ENCODE results near the gene SPATA32.
A peak's percentile ranks its signal among the peaks of the same experiment; 100 is the strongest.
"Not testable (repeated sequence)": the region's sequence is repeated elsewhere in the genome, so short reads cannot be mapped to it uniquely, and the experiment has no call there.

Gene SPATA32

DNA sequence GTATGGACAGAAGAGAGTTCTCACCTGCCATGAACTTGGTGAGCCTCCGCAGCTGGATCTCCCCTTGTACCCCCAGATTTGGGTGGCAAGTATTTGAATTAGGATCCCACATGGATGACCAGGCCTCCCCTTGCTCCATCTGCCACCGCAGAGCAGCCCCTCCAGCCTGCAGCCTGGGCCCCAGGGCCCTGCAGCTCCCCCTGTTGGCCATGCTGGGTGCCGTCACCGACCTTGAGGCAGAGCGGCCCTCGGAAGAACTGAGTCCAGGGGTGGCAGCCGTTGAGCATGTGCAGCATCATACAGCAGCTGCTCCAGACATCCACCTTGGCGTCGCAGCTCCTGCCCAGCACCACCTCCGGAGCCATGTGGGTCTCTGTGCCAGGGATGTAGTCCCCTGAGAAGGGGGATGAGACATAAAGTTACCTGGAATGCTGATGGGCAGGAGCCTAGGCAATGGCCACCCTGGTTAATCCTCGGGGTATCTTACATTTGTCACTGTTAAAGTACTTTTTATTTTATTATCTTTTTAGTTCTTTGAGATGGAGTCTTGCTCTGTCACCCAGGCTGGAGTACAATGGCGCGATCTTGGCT is 9.0 kb upstream of the SPATA32 start:
- DNase-seq (ENCODE audit: low read depth) = no peak

DNA sequence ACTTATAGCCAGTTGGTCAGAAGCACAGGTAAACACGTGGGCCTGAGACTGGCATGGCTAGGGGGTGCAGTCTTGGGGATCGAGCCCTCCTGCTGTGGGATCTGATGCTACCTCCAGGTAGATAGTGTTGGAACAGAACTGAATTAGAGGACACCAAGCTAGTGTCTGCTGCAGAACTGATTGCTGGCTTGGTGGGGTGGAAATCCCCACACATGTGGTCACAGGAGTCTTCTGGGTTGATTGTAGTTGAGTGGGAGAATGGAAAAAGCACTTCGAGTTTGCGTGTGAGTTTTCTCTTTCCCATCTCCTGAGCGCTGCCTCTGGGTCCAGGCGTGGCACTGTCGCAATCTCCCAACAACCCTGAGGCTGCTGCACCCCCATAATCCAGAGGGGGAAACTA is 8.0 kb upstream of the SPATA32 start:
- no peak for DNase-seq (ENCODE audit: low read depth)

DNA sequence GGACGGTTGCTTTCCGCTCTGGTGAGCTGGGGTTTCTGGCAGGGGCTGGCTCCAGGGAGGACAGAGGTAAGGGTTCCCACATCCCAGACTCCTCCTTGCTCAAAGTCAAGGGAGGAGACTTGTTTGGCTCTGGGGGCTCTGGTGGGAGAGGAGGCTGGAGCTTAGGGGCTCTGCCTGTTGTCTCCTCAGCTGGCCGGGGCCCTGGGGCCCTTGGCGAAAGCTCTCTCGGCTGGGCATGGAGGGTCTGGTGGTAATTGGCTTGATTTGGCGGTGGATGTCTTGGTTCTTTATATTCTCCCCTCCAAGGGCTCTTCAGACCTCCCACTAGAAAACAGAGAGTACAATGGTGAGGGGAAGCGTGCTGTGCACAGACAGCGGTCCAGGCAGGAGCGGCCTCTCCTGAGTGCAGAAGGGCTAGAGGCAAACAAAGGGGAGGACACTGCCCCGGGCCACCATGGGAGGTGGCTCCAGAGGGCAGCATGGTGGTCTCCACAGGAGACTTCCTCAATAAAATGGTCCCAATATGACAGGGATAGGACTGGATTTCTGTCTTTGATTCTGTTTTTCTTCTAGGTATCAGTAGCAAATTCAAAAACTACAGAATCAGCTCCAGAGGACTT is 5.7 kb upstream of the SPATA32 start:
- DNase-seq (ENCODE audit: low read depth) = no peak

DNA sequence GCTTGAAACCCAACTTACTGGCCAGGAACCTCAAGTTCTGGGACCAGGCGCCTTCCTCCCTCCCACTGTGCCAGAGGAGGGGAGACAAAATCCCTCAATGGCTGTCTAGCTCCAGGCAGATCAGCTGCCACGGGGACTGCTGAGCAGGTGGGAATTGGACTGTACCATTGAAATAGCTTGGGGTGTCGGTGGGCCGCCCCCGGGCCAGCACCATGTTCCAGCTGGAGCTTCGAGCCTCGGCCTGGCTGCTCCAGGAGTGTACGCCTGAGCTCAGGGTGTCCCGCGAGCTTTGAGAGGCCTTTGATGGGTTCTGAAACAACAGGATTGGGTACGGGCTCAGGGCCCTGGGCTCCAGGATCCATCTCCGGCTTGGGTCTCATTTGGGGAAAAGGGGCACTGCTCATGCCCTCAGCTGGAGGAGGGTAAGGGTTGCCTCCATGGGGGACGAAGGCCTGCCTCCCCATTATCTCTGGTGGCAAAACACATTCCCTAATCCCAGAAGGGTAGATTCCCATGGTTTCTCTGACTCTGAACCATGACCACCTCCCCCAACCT is 4.6 kb upstream of the SPATA32 start:
- no peak for DNase-seq (ENCODE audit: low read depth)

DNA sequence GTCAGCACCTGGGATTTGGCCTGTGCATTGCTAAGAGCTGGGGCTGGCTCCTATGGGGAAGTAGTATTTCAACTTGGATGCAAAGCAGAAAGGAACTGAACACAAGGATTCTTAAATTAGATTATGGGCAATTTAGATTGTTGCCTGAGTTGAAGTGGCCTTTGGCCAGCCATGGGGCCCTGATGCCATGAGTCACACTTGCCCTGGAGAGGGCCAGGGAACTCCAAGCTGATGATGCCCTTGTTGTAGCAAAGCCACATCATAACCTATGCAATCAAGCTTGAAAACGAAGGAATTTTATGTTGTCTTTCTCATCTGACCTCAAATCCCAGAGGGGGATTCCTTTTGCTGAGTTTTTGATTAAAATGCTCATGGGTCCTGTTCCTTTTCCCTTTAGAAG is 3.9 kb upstream of the SPATA32 start:
- DNase-seq (ENCODE audit: low read depth) = peak; percentile 74

DNA sequence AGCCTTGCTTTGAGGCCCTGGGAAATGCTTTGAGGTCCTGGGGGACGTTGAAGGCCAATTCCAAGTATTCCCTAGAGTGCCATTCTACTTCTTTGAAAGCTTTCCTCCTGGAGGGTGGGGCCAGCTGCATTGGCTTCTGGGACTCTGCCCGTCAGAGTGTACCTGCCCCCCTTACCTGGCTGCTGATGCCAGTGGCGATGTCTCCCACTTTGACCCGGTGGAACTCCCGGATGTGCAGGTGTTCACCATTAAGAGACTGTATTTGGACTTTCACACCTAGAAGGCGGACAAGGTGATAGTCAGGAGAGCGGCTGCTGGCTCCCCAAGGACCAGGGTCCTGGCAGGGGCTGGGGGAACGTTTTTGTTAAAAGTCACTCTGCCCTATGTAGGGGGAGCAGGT is 3.1 kb upstream of the SPATA32 start:
- no peak for DNase-seq (ENCODE audit: low read depth)

DNA sequence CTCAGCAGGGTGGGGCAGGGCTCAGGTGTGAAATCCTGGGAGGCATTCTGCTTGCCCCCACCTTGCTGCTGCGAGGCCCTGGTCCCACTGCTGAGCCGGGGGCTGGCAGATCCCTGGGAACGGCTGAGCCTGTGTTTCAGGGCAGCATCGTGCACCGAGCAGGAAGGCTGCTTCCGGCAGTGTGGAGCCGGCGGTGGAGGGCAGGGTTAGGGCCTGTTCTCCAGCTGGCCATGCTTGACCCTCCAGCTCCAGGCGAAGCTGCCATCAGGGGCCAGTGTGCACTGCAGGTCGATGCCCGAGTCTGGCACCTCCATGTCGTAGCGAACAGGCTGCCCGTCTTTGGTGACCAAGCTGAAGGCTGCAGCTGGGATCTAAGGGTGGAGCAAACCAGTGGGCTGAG is 2.5 kb upstream of the SPATA32 start:
- DNase-seq (ENCODE audit: low read depth) = no peak

DNA sequence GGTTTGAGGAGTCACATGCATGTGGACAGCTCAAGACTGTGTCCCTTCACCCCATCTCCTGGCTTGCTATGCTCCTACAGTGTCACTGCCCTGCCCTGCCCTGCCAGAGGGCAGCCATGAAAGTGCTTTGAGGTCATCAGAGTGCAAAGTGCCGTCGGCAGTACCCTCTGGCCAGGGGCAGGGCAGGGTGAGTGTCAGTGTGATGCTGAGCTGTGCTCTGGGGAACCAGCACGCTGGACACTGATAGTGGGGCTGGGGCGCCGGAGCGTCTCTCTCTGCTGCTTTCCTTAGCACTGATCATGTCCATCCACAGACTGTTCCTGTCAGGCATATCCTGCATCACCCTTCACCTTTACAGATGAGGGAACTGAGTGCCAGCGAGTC is 1.6 kb upstream of the SPATA32 start:
- DNase-seq (ENCODE audit: low read depth) = no peak

DNA sequence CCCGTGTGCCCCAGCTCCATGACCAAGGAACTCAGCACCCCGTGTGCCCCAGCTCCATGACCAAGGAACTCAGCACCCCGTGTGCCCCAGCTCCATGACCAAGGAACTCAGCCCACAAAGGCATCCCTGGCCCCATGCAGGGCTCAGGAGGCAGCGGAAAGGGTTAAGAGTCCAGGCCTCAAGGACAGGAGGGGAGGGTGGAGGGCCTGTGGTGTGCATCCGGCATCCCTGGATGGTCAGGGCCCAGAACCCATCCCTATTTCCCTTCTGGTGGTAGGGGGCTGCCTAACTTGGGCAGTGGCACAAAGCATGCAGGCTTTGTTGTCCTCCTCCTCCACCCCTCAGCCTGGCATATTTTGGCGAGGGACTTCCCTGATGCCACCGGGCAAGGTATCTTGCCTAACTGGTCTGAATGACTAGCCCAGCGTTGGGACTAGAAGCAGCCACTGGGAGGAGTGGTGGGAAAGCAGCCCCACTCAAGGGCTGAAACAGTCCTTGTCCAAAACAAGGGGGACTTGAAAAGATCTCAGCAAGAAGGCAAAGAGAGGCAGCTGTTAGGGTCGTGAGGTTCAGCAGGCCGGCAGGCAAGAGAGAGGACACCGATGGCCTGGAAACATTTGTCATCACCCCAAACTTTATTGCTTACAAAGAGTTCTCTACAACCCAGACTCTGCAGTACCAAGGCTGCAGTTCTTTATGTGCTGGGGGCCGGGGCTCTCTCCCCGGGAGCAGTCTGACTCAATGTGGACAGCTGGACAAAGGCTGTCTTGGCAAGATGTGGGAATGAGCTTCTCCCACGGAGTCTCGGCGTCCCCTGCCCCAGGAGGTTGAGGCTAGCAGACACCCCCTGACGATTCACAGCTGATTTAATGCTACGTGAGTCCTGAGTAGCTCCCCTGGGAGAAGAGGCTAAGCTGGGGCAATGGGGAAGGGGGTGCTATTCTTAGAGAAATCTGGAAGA is 902 bp upstream of the SPATA32 start:
- DNase-seq (ENCODE audit: low read depth) = peak; percentile 31

DNA sequence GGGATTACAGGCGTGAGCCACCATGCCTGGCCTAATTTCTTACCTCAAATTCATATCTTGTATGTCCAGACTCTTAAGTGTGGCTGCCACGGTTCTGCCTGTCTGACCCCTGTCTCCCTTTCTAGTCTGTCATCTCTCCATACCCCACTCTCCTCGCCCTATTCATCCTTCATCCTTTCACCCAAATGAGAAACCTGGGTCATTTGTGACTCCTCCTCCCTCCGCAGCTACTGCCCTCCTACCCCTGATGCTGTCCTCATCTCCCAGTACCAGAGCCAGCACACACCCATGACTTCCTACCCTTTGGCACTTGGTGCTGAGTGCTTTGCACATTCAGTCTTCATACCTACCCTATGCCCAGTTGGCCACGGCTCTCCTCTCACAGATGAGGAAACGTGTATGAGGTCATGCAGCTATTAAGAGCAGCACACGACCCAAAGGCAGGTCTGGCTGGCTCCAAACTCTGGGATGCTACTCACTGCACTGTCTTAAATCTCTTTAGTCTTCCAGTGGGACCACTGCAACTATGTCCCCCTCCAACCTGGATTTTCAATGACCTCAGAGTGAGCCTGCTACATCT is 1.6 kb downstream of the SPATA32 start:
- no peak for DNase-seq (ENCODE audit: low read depth)

DNA sequence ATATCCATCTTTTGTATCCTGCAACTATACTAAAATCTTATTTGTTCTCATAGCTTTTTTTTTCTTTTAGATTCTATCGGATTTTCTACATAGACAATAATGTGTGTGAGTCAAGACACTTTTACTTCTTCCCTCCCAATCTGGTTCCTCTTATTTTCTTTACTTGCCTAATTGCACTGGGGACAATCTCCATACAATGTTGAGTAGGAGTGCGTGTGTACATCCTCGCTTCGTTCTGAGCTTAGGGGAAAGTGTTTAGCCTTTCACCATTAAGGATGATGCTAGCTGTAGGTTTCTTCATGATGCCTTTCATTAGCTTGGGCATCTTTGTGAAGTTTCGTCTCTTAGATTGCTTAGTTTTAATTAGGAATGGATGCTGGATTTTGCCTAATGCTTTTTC is 2.9 kb downstream of the SPATA32 start:
- DNase-seq (ENCODE audit: low read depth) = no peak

DNA sequence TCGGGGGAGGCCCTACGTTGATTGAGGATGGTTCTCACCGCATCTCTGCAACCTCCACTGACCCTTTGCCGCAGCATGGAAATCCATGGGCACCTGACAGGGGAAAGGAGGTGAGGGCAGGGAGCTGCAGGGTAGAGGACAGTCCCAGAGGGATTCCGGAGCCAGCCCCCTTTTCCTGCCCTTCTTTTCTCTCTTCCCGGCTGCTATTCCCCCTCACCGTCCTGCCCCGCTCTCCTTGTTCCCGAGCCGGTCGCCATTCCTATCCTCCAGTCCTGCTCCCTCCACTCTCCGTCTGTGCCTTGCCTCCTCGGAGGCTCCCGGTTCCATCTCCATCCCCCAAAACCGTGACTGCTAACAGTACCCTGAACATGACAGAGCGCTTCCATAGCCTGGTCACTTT is 4.8 kb downstream of the SPATA32 start:
- no peak for DNase-seq (ENCODE audit: low read depth)

DNA sequence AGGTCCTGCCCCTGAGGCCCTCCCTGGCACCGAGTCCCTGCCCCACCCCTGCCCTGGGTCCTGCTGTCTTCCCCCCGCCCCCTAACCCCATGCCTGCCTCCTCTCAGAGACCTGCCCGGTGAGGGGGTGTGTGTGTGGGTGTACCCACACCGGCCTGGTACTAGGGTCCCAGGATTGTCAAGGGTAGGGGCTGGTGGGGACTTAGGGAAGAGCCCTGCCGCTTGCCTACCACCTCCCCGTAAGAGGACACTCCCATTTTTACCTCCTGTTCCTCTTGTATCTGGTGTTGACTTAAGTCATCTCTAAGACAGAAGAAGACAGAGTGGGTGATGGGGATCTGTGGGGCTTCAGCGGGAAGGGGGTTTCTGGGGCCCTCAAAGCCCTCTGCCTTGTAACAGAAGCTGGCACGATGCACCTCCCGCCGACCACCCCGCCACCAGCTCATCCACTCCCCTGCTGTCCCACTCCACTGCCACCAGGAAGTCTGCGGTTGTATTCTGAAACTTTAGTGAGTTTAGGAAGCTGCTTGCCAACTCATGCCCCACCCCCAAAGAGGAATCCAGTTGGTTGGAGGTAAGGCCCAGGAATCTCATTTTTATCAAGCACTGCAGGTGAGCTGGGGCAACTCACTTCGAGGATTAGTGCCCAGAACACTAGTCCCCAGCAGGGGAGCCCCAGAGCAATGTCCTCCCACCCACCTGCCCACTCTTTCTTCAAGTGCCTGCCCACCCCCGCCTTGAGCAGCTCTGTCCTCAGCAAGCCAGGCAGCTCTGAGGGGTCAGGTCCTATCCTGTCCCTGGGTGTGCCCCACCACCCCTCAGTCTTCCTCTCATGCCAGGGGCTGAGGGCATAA is 5.6 kb downstream of the SPATA32 start:
- no peak for DNase-seq (ENCODE audit: low read depth)

DNA sequence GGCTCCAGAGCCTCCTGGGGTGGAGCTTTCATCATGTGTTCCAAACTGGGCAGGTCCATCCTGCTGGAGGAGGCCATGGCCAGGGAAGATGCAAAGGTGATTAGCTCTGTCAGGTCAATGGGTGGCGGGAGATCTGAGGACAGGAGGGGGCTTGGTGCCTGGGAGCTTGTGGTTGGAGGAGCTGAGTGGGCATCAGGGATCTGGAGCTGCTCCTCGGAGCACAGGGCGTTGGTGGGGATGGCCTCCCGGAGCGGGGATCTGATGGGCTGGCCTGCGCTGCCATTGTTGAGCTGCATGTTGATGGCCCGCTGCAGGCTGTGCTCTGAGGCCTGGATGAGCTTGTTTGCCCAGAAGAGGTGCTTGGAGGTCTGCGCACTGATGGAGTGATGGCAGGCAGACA is 6.5 kb downstream of the SPATA32 start:
- no peak for DNase-seq (ENCODE audit: low read depth)

DNA sequence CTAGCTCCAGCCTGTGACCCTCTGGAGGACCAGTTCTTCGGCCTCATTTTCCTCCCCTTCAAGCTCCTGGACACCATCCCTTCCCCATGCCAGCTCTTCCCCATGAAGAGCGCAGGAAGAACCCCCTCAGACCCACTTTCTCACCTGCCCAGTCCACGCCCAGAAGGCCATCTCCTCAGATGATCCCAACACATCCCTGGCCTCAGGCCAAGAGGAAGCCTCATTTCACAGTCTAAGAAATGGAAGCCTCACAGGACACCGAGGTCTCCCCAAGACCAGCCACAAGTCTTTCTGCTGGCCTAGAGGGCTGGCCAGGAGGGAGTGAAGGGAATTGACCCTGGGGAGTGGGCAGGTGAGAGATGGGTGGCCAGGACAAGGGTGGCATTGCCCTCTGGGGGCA is 8.0 kb downstream of the SPATA32 start:
- DNase-seq (ENCODE audit: low read depth) = no peak

DNA sequence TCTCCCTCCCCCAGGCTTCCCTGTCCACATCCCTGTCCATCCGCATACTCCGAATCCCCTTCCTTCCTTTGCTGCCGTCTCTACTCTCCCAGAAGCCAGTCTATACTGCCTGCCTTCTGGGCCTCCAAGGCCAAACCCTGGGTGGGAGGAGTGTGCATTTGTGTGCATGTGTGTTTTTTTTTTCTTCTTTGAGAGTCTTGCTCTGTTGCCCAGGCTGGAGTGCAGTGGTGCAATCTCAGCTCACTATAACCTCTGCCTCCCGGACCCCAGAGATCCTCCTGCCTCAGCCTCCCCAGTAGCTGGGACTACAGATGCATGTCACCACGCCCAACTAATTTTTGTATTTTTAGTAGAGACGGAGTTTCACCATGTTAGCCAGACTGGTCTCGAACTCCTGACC is 8.7 kb downstream of the SPATA32 start:
- not testable (repeated sequence) for DNase-seq (ENCODE audit: low read depth)

DNA sequence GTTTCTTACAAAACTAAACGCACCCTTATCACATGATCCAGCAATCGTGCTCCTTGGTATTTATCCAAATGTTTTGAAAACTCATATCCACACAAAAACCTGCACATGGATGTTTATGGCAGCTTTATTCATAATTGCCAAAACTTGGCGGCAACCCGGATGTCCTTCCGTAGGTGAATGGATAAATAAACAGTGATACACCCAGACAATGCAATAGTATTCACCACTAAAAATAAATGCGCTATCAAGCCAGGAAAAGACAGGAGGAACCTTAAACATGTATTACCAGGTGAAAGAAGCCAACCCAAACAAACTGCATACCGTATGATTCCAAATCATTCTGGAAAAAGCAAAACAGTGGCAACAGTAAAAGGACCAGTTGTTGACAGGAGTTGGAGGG is 10.0 kb downstream of the SPATA32 start:
- DNase-seq (ENCODE audit: low read depth) = no peak

DNA sequence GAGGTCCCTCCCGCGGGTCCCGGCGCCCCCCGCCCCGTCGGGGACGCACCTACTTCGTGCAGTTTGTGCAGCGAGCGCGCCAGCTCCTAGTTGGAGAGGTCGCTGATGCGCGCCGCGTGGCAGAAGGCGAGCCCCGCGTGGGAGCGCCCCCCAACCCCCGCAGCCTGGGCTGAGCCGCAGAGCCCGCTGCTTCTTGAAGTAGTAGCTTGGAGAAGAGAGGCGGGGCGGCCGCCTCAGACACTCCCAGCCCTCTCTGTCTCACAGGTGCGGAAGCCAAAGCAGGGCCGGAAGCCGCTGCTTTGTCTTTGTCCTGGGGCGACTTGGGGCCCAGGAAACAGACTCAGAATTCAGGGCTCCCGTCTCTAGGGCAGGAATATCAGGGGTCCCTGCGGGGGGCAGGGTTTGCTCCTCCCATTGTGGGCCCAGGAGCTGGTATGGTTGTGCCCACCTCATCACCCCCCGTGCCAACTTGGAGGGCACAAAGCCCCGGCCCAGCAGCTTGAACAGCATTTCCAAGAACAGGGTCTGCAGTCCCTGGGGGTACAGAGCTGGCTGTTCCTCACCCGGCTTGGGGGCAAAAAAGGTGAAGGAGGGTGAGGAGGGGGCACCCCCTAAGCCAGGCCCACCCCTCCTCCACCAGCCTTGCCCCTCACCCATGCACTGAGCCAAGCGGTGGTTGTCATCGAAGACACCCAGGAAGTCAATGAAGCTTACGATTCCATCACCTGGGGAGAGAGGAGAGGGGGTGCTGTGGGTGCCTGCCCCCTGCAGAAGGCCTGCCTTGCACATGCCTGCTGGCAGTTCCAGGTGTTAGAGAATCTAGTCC is 13.5 kb downstream of the SPATA32 start:
- no peak for DNase-seq (ENCODE audit: low read depth)

DNA sequence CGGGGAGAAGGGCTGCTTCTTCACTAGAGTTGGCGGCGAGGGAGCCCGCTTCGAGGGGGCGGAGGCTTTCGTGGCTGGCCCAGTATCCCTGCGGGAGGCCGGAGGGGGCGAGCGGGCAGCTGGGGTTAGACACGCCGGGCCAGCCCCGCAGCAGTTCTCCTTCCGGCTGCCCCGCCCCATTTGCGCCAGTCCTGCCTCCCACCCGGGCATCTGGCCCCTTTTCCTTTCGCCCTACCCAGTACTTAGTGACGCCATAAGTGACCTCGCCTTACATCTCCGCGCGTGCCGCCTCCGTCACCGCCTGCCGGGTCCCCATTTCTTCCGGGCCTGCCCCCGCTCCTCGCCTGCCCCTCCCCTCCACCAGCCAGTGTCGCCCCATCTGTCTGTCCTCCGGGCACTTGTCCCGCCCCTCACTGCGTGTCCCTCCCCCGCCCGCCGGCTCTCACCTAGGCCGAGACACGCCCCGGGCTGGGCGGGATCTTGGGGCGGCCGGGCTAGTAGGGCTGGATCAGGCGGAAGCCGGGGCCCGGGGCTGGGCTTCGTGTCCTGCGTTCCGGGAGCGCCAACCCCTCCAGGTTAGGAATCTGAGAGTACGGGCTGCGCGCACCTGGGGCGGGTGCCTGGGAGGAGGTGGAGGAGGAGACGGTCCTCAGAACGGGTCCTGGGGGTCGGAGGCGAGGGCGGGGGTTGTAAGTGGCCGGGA is 14.3 kb downstream of the SPATA32 start:
- DNase-seq (ENCODE audit: low read depth) = peak; percentile 83

DNA sequence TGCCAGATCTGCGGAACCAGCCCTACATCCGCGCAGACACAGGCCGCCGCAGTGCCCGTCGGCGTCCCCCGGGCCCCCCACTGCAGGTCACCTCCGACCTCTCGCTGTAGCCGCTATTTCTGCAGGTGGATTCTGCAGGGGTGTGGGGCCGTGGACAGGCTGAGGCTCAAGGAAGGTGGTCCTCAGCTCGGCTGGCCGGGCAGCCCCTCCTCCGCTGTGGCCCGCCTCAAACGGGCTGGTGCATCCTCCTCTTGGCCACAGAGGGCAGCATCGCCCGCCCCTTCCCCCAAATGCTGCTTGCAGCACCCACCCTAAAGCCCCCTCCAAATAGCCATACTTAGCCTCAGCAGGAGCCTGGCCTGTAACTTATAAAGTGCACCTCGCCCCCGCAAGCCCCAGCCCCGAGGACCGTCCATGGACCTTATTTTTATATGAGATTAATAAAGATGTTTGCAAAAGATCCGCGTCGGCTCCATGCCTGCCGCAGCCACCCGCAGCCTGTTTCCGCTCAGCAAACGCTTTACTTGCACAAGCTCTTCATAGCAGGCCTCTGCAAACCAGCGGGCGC is 14.9 kb downstream of the SPATA32 start:
- DNase-seq (ENCODE audit: low read depth) = no peak
